HG03520 (cell line): Measurements from ENCODE around the gene FPR2.
"Not testable (repeated sequence)": the region's sequence is repeated elsewhere in the genome, so short reads cannot be mapped to it uniquely, and the experiment has no call there.

Experiments used
- ATAC-seq: cut with Tn5 transposase; IDR thresholded peaks from one replicate; pipeline ENCODE4 v1.9.1; 2021; ENCODE audit warnings: mild to moderate bottlenecking, moderate library complexity; ENCODE audit not compliant: unreplicated experiment

FPR2 gene

DNA sequence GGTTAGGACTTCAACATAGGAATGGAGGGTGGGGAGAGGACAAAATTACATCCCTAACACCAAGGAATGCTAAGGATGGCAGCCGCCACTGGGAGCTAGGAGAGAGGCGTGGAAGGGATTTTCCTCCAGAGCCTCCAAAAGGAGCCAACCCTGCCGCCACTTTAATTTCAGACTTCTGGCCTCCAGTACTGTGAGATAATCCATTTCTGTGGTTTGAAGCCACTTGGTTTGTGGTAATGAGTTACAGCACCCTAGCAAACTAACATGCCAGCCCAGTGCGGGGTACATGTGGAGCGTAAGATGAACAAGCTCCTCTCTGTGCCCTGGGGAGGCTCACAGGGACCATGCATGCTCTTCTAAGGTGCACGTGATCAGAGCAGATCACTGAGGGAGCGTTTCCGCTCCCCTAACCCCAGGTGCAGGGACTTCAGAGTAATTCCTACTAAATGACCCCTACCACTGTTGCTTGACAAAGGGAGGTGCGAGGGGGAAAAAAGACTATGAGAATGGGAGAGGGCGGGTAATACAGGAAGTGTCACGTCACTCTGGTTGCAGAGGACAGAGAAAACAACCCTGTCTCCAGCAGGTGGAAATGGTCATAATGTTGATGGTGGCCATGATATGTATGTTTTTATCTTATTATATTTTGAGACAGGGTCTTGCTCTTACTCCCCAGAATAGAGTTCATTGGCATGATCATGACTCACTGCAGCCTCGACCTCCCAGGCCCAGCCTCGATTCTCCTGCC, 21.3 kb upstream of the FPR2 start:
- ATAC-seq: no peak

- no peak for ATAC-seq
Measured at GRCh38 chr19:51740356-51740755, 20.6 kb upstream of the FPR2 start.

GRCh38 chr19:51742789-51743188, 18.2 kb upstream of the FPR2 start:
- ATAC-seq: no peak

DNA sequence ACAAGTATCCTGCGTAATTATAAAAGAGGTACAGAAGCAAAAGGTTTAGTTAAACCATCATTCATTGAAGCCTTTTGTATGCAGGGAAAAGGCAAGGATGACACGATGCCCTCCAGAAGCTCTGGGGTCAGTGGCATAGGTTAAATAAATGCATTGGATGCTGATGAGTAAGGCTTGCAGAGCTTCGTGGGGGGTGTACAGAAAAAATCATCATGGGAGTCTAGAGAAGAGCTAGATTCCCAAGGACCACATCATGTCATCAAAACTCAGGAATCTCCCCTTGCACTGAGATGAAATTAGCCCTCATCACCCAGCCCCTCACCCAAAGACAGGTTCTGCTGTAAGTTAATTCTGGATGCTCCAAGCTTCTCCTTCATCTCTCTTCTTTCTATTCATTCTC, 17.6 kb upstream of the FPR2 start:
- no peak for ATAC-seq

- no peak for ATAC-seq
Measured at GRCh38 chr19:51746731-51747130, 14.2 kb upstream of the FPR2 start.

- no peak for ATAC-seq
Measured at GRCh38 chr19:51749979-51750378, 11.0 kb upstream of the FPR2 start.

DNA sequence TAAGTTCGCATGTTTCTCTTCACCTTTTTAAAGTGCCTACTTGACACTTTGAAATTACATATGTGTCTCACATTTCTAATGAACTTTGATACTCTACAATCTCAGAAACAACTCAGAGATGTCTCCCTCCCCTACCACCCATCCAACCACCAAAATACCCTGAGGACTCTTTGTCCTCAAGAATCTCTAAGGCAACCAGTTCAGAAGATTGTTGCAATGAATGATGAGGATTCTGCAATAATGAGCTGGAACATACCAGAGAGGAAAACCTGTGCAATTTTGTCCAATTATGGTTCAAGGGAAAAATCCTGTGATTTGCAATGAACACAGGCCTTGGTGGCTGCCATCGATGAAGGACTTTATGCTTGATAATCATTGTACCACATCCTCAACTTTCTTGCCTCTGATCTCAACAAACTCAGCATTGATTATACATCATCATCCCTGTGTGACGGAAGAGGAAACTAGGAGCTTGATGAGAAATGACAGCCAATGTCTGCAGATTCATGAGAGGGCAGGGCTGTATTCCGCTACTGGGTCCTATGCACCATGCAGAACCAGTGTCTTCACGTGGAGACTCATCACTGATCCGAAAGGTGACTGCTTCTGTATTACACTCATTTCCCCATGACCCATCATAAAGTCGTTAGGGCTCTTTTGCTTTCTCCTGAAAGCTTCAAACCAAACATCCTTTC, 10.4 kb upstream of the FPR2 start:
- ATAC-seq: no peak

DNA sequence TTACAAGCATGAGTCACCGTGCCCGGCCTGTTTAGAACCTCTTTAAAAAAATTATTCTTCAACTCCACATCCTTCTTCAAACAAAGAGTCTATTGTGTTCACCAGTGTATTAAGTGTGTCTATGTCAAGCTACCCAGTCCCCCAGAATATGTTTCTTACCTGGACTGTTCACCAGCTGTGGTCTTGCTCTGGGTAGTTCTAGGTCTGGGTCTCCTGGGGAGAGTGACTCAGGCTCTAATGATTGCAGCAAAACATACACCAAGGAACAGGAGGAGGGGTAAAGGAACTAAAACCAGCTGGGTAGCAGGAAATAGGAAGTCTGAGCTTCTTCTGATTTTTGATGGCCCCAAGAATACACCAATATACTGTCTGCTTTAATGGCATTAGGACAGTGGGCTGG, 9.3 kb upstream of the FPR2 start, which contains the start of gene FPR1:
Gene FPR1 (minus strand): TSS at position 224 of the 400 bp plus-strand sequence. CDS start 4,884 bp downstream, outside the sequence.
- no peak for ATAC-seq

- no peak for ATAC-seq
Measured at GRCh38 chr19:51754109-51754508, 6.9 kb upstream of the FPR2 start.

DNA sequence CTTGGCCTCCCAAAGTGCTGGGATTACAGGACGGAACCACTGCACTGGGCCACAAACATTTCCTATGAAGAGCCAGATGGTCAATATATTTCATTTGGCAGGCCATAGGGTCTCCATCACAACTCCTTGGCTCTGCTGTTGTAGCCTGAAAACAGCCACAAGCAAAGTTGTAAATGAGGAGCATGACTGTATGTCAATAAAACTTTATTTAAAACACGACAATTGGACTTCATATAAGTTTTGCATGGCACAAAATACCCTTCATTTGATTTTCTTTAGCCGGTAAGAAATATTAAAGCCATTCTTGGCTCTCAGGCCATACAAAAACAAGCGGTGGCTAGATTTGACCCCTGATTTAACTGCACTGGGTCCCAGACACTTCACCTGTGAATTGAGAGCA, 6.2 kb upstream of the FPR2 start:
- ATAC-seq: no peak

GRCh38 chr19:51755571-51755970, 5.4 kb upstream of the FPR2 start:
- ATAC-seq: no peak

DNA sequence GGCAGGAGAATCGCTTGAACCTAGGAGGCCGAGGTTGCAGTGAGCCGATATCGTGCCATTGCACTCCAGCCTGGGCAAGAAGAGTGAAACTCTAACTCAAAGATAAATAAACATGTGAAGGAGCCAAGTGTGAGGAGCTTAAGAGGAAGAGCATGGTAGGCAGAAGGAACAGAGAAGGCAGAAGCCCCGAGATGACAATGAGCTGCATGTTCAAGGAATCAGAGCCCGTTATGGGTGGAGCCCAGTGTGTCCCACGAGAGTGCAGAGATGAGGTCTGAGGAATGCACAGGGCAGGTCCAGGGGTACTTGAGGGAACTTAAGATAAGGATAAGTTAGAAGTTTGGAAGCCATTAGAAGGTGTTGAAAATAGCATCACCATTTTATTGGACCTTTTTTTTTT, 716 bp downstream of the FPR2 start:
- ATAC-seq: no peak

DNA sequence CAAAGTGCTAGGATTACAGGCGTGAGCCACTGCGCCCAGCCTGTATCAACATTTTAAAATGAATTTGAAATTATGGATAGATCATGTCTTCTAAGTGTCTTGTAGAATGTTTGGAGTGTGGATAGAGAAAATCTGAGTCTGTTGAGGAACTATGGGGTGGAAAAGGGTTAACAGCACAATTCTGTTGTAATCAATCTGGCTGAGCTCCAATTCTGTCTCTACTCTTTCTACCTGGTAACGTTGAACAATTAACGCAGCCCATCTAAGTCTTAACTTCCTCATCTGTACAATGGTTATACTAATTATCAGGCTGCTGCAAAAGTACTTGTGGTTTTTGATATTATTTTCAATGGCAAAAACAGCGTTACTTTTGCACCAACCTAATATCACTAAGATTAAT, 4.1 kb downstream of the FPR2 start:
- ATAC-seq: no peak

- ATAC-seq: no peak
Measured at GRCh38 chr19:51766461-51766860, 5.5 kb downstream of the FPR2 start.

DNA sequence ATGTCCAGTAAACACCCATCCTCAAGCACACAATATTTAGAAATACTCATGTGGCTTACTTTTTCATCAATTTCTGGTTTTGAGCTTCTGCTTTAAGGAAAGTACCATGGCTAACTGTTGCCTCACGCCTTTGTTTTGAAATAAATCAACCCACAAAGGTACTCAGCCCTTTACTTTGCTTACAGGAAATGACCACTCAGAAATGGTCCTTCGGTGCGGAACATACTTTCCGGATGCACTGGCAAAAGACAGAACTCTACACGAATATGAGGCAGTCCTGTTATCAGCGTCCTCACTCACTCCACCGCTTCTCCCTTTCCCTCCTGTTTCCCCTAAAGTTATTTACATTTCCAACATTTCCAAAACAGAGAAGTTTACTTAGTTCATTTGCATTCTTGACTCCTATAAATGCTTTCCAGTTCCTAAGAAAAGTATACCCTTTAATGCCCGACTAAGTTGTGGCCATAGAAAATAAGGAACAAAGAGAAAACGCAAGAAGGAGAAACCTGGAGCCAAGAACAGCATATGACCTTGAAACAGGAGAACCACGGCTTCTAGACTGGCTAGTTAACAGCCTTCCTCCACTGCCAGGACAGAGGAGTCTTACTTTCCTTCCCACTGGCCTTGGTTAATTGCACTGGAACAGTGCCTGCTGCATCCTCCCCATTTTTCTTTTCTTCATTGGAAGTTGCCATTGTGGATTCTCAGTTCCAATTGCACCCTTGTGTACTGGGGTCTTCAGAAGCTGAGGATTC, 10.6 kb downstream of the FPR2 start:
- no peak for ATAC-seq

GRCh38 chr19:51772977-51773376, 12.0 kb downstream of the FPR2 start:
- ATAC-seq: no peak

DNA sequence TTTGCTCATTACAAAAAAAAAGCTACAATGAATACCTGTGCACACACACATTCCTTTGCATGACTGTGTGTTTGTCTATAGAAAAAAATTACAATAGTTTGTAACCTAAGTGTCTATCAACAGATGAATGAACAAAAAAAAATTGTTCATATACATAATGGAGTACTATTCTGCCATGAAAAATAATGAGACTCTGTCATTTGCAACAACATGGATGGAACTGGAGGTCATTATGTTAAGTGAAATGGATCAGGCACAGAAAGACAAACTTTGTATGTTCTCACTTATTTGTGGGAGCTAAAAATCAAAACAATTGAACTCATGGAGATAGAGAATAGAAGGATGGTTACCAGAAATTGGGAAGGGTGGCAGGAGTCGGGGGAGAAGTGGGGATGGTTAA, 15.6 kb downstream of the FPR2 start:
- not testable (repeated sequence) for ATAC-seq

DNA sequence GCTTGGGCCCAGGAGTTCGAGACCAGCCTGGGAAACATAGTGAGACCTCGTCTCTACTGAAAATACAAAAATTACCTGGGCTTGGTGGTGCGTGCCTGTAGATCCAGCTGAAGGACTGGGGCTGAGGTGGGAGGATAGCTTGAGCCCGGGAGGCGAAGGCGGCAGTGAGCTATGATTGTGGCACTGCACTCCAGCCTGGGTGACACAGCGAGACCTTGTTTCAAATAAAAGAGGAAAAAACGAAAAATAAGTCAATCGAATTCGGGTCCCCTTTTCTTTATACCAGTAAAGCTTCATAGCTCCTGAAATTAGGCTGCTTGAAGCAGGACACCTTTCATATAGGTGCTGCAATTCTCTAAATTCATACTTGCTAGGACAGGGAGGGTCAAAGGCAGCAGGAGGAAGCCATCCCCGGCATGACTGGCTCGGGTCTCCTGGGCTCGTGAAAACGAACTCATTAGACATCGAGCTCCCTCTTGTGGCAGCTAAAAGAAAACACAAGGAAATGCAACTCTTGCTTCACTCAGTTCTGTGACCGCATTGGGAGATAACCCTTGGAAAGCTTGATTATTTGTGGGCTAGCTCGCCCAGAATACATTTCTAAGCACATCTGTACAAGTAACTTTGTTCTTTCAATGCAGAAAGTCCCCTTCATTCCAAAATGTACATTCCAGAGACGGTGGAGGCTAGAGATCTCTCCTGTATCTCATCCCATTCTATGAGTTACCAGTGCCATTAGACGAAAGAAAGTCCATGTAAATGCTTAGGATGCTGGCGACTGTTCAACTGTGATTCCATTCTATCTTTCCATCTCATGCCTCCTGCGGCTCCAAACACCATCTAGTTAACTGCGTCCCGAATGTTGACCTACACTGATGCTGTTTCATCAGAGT, 16.8 kb downstream of the FPR2 start:
- no peak for ATAC-seq

GRCh38 chr19:51779181-51779580, 18.2 kb downstream of the FPR2 start:
- no peak for ATAC-seq

DNA sequence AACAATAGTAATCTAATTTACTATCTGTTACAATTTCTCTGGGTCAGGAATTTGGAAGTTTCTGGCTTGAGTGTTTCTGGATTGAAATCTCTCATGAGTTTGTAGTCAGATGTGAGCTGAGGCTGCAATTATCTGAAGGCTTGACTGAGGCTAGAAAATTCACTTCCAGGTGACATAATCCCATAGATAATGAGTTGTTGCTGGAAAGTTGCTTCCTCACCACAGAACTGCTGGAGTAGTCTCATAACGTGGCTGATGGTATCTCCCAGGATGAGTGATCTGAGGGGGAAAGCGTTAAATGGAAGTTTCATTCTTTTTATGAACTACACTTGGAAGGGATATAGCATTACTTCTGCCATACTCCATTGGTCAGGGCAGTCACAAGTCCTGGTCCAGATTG, 18.7 kb downstream of the FPR2 start:
- ATAC-seq: no peak

GRCh38 chr19:51780270-51780669, 19.3 kb downstream of the FPR2 start:
- no peak for ATAC-seq
